HUDEP-2 (cell line): ENCODE measurements around the gene POLR2J.
"Not testable (repeated sequence)": the region's sequence is repeated elsewhere in the genome, so short reads cannot be mapped to it uniquely, and the experiment has no call there.

Experiments
- DNase-seq, 76 experiments: peaks; one replicate each; lab custom pipeline; 2025; ENCODE audit not compliant: unreplicated experiment in 76 of 76; lab: John Stamatoyannopoulos, UW

The POLR2J gene

DNA sequence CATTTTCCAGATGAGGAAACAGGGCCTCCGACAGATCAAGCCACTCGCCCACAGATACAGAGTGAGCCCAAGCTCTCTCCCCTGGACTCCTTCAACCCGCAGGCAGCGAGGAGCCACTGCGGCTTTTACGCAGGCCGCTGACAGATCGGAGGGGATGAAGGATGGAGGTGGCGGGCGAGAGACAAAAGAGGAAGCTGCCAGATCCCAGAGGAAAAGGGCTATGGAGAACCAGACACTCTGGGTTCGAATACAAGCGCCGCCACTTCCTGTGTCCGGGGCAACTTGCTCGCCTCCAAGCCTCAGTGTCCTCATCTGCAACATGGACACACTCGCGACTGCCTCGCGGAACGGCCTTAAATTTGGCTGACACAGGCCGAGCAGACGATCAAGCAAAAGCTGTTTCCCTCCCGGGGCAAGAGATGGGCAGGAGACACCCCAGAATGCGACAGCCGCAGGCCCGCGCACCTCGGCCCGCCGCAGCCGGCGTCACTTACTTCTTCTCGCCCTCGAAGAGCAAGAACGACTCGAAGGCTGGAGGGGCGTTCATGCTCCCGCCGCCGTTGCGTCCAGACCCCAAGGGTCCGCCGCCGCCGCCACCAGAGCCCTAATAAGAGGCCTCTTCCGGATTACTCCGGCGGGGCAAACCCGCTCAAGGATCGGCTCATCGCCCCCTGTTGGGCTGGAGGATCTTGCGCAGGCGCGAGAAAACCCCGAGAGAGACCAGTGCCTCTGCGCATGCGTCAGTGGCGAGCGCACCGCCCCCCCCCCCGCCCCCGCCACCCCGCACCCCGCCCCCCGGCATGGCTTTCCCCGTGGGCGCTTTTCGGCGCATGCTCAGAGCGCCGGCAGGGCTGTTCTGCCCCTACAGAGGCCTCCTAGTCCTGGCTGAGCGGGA lies at the start of gene POLR2J:
TSS of gene POLR2J (minus strand) at position 609 of the 895 bp plus-strand sequence. CDS start at position 547, 62 bp downstream.
- not testable (repeated sequence) for DNase-seq

DNA sequence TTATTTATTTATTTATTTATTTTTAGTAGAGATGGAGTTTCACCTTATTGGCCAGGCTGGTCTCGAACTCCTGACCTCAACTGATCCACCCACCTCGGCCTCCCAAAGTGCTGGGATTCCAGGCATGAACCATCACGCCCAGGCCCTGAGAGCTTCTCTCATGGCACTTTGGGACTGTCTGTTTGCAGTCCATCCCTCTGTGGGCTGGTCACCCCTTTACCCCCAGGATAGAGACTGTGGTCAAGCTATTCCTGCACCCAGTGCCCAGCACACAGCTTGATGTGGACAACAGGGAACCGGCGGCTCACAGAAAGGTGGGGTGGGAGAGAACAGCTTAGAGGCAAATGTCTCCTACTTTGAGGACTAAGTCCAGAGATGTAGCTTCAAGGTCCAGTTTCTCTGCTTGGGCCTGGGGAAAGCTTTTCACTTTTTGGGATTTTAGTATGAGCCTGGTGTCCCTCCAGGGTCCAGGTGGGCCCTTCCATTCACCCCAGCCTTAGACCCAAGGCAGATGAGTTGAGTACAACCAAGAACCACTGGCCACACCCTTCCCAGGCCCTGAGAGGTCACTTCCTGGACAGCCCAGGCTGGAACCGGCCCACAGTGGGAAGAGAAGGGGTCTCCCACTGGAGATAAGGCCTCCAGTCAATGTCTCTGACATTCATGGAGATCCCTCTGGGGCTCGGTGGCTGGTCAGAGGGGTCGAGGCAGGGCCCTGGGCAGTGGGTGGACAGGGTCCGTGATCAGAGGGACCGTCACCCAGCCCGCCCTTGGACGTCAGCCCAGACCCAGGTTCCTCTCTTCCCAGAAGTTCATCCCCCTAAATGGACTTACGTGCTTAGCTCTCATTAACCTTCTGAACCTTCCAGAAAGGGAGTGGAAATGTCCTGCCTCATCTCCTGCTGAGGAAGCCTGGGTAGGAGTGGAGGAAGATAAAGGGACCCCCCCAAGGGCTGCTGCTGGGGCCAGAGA lies 49.4 kb upstream of the POLR2J start:
- DNase-seq: not testable (repeated sequence)

DNA sequence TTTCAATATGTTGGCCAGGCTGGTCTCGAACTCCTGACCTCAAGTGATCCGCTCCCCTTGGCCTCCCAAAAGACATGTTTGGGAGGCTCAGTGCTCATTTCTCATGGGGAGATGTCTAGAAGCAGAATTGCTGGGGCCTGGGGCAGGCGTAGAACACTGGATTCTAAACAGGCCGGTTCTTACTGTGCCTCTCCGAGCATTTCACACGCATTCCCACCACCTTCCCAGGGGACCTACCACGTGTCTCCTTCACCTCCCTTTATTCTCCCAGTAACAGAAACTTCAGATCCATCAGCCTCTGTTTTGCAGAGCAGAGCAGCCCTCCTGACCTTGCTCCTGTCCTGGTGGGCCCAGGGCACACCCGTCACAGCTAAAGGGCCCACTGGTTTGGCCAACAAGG lies 48.5 kb upstream of the POLR2J start:
- DNase-seq: not testable (repeated sequence)

DNA sequence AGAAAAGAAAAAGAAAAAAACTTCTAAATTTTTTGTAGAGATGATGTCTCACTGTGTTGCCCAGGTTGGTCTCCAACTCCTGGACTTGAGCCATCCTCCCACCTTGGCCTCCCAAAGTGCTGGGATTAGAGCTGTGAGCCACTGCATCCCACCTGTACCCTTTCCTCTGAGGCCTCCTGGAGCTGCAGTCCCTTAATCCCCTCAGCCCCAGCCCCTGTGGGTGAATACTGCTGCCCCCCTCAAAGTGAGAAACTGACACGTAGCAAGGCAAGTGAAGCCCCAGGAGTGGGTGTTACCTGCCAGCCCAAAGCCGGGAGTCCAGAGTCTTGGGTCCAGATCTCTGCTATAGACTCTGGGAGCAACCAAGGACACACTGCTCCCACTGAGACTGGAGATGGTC lies 46.1 kb upstream of the POLR2J start:
- DNase-seq: not testable (repeated sequence)

DNA sequence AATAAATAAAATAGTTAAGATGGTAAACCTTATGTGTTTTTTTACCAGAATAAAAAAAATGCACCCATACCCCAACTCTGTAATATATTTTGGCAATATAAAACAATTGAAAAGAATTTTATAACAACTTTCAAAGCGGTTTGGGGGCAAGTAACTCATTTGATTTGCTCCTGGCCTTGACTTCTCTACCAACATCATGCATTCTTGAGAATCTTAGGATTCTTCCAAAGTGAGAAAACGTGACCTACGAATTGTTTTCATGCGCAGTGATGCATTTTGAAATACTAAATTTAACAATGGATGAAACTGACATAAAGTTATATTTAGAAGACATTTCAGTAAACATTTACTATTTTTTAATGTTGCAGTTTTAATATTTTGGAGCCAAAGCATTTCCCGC lies 42.1 kb upstream of the POLR2J start:
- not testable (repeated sequence) for DNase-seq

DNA sequence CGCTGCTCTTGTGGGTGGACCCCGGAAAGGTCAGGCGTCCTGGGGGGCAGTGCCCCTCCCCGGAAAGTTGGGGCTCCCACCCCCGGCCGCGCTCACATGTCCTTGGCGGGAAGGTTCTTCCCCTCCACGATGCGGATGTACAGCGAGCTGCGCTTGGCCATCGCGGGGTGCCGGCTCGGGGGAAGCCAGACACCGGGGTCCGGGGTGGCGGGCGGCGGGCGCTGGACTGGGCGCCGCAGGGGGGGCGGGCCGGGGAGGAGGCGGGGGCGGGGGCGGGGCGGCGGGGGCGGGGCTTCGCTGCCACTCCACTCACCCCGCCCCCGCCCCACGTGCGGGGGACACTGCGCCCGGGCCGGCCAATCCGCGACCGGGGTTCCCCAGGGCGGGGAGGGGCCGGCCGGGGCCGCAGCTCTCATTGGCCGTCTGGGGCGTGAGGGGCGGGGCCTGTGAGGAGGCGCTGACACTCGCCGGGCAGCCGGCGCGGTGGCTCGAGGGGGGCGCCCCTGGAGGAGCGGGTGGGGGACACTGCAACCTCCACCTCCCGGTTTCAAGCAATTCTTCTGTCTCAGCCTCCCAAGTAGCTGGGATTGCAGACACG lies 38.9 kb upstream of the POLR2J start, which contains the start of gene RASA4B:
TSS of gene RASA4B (minus strand) at position 228 of the 598 bp plus-strand sequence. CDS start at position 161, 67 bp downstream.
- not testable (repeated sequence) for DNase-seq

DNA sequence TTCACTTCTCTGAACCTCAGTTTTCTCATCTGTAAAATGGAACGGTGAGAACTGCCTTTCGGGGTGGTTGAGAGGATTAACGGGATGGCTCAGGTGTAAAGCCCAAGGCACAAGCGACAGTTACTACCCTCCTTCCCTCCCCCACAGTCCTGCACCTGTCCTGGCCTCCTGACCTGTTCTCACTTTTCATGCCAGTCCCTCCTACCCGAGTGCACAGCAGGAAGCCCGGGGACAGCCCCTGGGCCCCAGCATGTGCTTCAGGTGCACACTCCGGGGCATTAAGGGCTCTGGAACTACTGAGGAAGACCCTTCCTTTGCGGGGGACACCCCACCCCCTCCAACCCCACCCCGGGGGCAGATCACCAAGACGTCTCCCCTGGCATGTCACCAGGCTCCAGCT lies 38.2 kb upstream of the POLR2J start:
- not testable (repeated sequence) for DNase-seq

DNA sequence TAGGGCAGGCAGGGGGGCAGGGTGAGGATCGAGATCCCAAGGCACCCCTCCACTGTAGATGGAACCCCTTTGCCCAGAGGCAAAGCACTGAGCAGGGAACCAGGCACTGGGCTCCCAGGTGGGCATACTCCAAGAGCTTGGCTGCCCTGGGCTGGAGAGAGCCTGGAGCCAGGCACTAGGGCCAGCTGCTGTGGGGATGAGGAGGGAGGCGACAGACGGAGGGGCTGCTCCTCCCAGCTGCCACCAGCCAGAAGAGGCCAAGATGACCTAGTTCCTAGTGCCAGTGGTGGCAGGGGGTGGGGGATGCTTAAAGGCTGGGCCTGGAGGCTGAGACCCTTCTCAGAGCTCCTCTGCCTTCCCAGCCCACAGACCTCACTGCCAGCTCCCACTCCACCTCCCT lies 37.2 kb upstream of the POLR2J start:
- DNase-seq: not testable (repeated sequence)

DNA sequence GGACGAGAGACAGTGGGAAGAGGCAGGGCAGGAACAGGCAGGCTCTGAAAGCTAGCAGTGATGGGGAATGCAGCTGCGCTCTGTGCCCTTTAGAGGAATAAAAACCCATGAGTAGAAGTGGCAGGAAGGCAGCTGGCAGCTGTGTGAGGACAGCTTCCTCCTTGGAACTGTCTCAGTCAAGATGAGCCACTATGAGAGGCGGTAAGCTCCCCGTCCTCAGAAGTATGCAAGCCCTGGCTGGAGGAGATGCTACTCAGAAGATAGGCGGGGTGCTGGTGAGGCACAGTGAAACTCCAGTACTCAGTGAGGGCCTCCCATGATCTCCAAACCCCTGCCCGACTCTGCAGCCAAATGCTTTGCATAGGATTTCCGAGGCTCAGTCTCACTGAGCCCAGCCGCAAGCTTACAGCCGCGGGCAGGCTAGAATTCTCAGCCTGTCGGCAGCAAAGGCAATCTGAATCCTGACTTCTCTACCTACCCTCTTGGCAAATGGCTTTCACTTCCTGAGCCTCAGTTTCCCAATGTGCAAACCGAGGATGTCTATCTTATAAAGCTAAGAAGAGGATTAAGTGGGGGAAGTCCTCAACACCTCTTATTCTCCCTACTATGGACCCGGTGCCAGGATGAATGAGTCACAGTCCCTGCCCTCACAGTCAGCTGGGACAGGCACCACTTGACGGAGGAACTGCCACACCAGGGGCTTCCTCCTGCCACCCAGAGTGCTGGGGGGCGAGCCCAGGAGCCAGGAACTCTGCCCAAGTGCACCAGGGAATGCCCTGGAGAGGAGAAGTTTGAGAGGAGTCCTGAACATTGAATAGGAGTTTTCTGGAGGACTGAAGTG lies 36.4 kb upstream of the POLR2J start:
- DNase-seq: not testable (repeated sequence)

DNA sequence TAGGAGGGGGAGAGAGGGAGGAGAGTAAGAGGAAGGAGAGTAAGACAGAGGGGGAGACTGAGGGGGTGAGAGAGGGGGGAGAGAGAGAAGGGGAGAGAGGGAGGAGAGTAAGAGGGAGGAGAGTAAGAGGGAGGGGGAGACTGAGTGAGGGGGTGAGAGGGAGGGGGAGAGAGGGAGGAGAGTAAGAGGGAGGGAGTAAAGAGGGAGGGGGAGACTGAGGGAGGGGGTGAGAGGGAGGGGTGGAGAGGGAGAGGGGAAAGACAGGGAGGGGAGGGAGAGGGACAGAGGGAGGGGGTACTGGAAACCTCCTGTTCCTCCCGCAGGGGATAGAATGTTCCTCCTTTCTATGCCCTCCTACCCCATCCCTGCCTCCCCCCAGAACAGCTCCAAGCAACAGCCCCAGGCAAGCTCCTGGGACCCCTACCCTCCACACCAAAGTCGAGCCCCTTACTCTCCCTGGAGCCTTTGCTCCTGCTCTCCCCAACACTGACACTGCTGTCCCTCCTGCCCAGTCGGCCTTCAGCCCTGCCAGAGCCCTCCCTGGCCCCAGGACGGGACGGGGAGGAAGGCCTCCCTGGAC lies 34.0 kb upstream of the POLR2J start:
- DNase-seq: not testable (repeated sequence)

DNA sequence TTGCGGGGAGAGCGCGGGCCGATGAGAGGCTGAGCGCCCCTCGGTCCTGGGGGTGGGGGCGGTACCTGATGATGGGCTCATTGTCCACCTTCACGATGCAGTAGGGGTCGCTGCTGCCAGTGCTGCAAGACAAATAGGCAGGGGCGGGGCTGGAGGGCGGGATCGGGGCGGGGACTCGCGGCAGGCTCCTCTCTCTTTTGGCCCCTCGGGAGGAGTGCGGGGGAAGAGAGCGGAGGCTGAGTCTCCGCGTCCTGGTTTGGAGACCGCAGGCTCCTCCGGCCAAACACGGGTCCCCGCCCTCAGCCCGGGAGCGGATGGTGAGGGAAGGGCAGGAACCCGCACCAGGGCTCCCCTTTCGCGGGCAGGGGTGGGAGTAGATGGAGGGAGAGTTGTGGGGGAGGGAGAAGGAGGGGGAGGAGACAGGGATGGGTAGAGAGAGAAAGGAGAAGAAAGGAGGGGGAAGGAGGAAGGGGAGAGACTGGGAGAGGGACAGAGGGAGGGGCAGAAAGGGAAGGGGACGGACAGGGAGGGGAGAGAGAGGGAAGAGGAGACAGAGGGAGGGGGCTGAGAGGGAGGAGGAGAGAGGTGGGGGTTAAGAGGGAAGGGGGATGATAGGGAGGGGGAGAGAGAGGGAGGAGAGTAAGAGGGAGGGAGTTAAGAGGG lies 33.3 kb upstream of the POLR2J start:
- not testable (repeated sequence) for DNase-seq

DNA sequence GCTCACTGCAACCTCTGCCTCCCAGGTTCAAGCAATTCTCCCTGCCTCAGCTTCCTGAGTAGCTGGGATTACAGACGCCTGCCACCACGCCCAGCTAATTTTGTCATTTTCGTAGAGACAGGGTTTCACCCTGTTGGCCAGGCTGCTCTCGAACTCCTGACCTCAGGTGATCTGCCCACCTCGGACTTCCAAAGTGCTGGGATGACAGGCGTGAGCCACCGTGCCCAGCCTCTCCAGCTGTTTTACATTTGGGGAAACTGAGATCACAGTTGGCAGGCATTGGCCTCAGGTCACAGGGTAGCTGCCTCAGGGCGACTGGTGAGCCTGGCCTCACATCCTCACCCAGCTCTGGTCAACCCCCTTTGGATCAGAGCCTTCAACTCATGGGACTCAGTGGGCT lies 31.9 kb upstream of the POLR2J start:
- DNase-seq: not testable (repeated sequence)

DNA sequence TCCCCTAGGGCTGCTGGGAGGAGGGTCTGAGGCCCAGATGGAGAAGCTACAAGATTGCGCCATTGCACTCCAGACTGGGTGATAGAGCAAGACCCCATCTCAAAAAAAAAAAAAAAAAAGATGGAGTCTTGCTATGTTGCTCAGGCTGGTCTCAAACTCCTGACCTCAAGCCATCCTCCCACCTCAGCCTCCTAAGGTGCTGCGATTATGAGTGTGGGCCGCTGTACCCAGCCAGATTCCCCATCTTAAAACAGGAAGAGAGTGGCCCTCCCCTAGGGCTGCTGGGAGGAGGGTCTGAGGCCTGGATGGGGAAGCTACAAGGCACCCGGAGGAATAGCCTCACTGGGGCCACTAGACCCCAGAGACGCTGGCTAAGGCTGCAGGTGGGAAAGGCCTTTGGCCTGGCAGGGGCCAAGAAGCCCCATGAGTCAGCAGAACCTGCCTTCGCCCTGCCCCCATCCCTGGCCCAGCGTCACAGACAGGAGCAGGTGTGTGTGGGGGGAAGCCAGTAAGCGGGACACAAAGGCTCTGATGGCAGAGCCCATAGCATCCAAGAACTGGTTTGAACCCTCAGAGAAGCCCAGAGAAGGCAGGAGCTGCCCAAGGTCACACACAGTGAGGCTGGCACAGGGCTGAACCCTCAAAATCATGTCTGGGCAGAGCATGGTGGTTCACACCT lies 28.8 kb upstream of the POLR2J start:
- not testable (repeated sequence) for DNase-seq

DNA sequence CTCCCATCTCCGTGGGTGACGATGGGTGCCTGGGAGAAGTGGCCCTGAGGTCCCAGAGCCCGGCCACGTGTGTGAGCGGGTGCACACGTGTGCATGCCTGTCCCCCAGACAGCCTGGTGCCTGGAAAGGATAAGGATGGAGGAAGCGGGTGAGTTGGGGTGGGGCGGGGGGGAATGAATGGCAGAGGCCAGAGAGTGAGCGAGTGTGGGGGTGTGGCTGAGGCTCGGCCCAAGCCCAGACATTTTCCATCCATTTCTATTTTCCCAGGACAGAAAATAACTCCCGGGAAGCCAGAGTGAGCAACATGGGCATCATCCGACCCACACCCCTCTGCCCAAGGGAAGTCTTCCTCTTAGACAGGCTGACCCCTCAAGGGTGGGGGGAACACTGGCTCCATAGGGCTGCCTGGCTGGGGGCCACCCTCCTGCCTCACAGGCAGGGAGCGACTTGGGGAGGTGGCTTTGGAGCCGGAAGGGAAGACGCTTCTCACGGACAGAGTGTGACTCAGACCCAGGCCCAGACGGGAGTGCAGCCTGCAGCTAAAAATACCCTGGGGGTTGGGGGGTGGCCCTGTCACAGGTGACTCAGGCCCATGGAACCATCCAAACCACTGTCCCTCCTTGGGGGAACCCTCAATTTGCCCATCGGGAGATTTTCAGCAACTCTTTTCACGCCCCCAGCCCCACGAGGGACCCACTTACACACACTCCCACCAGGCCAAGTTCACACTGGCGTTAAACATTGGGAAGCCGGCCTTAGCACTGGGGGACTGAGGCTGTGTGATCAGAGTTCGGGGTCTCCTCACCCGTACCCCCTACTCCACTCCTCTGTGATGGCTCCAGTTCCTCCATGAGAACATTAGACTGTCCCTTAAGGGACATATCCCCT lies 26.8 kb upstream of the POLR2J start:
- not testable (repeated sequence) for DNase-seq

DNA sequence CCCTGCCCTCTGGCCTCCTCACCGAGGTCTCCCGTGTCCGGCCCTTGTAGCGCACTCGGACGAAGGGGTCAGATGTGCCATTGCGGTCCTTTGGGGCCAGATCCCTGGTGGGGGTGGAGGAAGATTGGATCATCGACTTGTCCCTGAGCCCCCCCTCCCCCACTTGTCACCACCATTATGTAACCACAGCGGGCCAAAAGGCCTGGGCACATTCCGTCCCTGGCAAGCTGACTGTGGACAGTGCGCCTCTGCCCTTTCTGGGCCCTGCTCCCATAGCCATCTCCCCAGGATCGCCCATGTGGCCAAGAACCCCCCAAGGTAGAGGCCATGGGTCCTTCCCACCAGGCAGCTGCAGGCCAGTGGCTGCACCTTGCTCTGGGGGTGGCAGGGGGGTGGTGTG lies 24.4 kb upstream of the POLR2J start:
- DNase-seq: not testable (repeated sequence)

DNA sequence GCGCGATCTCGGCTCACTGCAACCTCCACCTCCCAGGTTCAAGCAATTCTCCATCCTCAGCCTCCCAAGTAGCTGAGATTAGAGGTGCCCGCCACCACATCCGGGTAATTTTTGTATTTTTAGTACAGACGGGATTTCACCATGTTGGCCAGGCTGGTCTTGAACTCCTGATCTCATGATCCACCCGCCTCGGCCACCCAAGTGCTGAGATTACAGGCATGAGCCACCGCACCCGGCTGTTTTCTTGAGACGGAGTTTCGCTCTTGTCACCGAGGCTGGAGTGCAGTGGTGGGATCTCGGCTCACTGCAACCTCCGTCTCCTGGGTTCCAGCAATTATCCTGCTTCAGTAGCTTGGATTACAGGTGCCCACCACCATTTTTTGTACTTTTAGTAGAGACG lies 19.6 kb upstream of the POLR2J start:
- not testable (repeated sequence) for DNase-seq

DNA sequence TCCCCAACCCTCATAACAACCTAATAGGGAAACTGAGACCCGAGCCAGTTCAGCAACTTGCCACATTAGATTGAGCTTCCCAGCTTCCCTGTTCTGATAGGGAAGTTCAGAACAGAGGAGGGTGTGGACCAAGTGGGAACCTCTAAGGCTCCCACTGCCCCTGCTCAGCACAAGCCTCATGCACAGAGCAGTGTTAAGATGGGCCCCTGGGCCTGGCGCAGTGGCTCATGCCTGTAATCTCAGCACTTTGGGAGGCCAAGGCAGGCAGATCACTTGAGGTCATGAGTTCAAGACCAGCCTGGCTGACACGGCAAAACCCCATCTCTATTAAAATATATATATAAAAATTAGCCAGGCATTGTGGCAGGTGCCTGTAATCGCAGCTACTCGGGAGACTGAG lies 18.6 kb upstream of the POLR2J start:
- DNase-seq: not testable (repeated sequence)
